Measurements from ENCODE around the gene NACC2.
"Not testable (repeated sequence)": the region's sequence is repeated elsewhere in the genome, so short reads cannot be mapped to it uniquely, and the experiment has no call there.

Gene NACC2

GRCh38 chr9:136062657-136063439 lies 32.2 kb downstream of the NACC2 start:
- Histone ChIP-seq H3K4me2 (ENCODE audit: low read length) (no peak overlapping the region), H3K4me1 (ENCODE audit: control insufficient read depth, insufficient read depth, low read length) (peaks cover 13% of the 10 kb centered on the region), H3K9ac (ENCODE audit: low read depth, low read length) (no peak overlapping the region), H3K27me3 (ENCODE audit: control insufficient read depth, insufficient read depth, low read length) (no peaks in the 10 kb centered on the region), H3K36me3 (ENCODE audit: insufficient read depth, low read length) (no peaks in the 10 kb centered on the region), H3K4me3 (ENCODE audit: low read length) (no peak overlapping the region), H3K9me3 (replicated peaks; ENCODE audit: low read length) (no peaks in the 10 kb centered on the region)

- not testable (repeated sequence) for H3K9me3 ChIP-seq (replicated peaks; ENCODE audit: low read length); H3K4me2 ChIP-seq (ENCODE audit: low read length); H3K27me3 ChIP-seq (ENCODE audit: control insufficient read depth, insufficient read depth, low read length); H3K4me3 ChIP-seq (ENCODE audit: low read length); H3K36me3 ChIP-seq (ENCODE audit: insufficient read depth, low read length); H3K9ac ChIP-seq (ENCODE audit: low read depth, low read length)
- H3K4me1 ChIP-seq (ENCODE audit: control insufficient read depth, insufficient read depth, low read length), result peaks cover 13% of the 10 kb centered on the region
These were observed 33.2 kb downstream of the NACC2 start for GRCh38 chr9:136061916-136062315.

- H3K27me3 ChIP-seq (ENCODE audit: control insufficient read depth, insufficient read depth, low read length), result no peaks in the 10 kb centered on the region
- no peaks in the 10 kb centered on the region for H3K9me3 ChIP-seq (replicated peaks; ENCODE audit: low read length)
- no peak overlapping the region for H3K4me2 ChIP-seq (ENCODE audit: low read length)
- H3K9ac ChIP-seq (ENCODE audit: low read depth, low read length), result no peak overlapping the region
- no peaks in the 10 kb centered on the region for H3K36me3 ChIP-seq (ENCODE audit: insufficient read depth, low read length)
- H3K4me3 ChIP-seq (ENCODE audit: low read length), result no peak overlapping the region
- peaks cover 13% of the 10 kb centered on the region for H3K4me1 ChIP-seq (ENCODE audit: control insufficient read depth, insufficient read depth, low read length)
These were observed 33.7 kb downstream of the NACC2 start for GRCh38 chr9:136061405-136061804.

GRCh38 chr9:136060671-136061371 lies 34.3 kb downstream of the NACC2 start:
- Histone ChIP-seq H3K4me2 (ENCODE audit: low read length) (no peak overlapping the region), H3K9me3 (replicated peaks; ENCODE audit: low read length) (no peaks in the 10 kb centered on the region), H3K27me3 (ENCODE audit: control insufficient read depth, insufficient read depth, low read length) (no peaks in the 10 kb centered on the region), H3K4me3 (ENCODE audit: low read length) (no peak overlapping the region), H3K36me3 (ENCODE audit: insufficient read depth, low read length) (no peaks in the 10 kb centered on the region), H3K4me1 (ENCODE audit: control insufficient read depth, insufficient read depth, low read length) (peaks cover 13% of the 10 kb centered on the region), H3K9ac (ENCODE audit: low read depth, low read length) (no peak overlapping the region)

DNA sequence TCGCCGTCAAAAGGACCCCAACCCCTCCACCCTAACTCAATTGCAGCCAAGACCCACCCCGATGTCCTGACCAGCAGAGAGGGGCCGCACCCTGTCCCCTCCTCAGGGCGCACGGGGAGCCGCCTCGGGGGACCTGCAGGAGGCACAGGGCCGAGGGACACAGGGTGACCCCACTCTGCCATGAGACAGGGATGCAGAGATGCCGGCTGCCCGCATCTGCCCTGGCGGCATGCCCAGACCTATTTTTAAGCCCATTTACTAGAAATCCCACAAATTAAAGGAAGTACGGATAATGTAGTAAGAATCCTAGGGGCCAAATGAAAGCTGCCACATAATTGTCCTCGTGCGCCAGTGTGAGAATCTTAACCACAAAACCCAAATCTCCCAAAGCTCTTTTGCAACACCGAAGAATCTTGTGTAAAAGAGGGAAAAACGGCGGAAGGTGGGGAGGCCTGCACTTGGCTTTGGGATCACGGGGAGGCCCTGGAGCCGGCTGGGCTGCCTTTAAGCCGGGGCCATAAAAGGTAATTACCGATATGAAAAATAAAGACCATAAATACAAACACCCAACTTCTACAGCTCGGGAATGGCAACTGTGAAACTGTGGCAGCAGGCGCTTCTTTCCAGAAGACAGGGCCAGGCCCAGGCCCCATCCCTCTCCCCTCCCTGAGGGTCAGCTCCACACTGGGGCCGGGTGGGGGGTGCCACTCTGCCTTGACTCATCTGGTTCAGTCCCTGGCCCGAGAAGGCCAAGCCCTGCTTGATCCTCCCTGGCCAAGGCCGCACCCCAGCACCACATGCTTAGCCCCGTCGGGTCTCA lies 35.0 kb downstream of the NACC2 start:
- H3K4me1 ChIP-seq (ENCODE audit: control insufficient read depth, insufficient read depth, low read length), result peaks cover 13% of the 10 kb centered on the region
- peak overlapping the region; percentile 3 for H3K9ac ChIP-seq (ENCODE audit: low read depth, low read length)
- no peaks in the 10 kb centered on the region for H3K27me3 ChIP-seq (ENCODE audit: control insufficient read depth, insufficient read depth, low read length)
- H3K9me3 ChIP-seq (replicated peaks; ENCODE audit: low read length), result no peaks in the 10 kb centered on the region
- H3K4me2 ChIP-seq (ENCODE audit: low read length), result no peak overlapping the region
- H3K36me3 ChIP-seq (ENCODE audit: insufficient read depth, low read length), result no peaks in the 10 kb centered on the region
- H3K4me3 ChIP-seq (ENCODE audit: low read length), result no peak overlapping the region

- no peaks in the 10 kb centered on the region for H3K9me3 ChIP-seq (replicated peaks; ENCODE audit: low read length)
- H3K4me1 ChIP-seq (ENCODE audit: control insufficient read depth, insufficient read depth, low read length), result peaks cover 14% of the 10 kb centered on the region
- peak overlapping the region; percentile 3 for H3K9ac ChIP-seq (ENCODE audit: low read depth, low read length)
These were observed 35.7 kb downstream of the NACC2 start for GRCh38 chr9:136059321-136059791.

GRCh38 chr9:136058801-136059302 lies 36.2 kb downstream of the NACC2 start:
- no peak overlapping the region for H3K4me2 ChIP-seq (ENCODE audit: low read length)
- H3K9me3 ChIP-seq (replicated peaks; ENCODE audit: low read length), result no peaks in the 10 kb centered on the region
- peaks cover 19% of the 10 kb centered on the region for H3K4me1 ChIP-seq (ENCODE audit: control insufficient read depth, insufficient read depth, low read length)
- no peaks in the 10 kb centered on the region for H3K36me3 ChIP-seq (ENCODE audit: insufficient read depth, low read length)
- no peak overlapping the region for H3K9ac ChIP-seq (ENCODE audit: low read depth, low read length)
- H3K27me3 ChIP-seq (ENCODE audit: control insufficient read depth, insufficient read depth, low read length), result no peaks in the 10 kb centered on the region
- no peak overlapping the region for H3K4me3 ChIP-seq (ENCODE audit: low read length)

More at GRCh38 chr9:136059321-136059791, 35.7 kb downstream of the NACC2 start:
- Histone ChIP-seq H3K4me2 (ENCODE audit: low read length) (no peak overlapping the region), H3K27me3 (ENCODE audit: control insufficient read depth, insufficient read depth, low read length) (no peaks in the 10 kb centered on the region), H3K4me3 (ENCODE audit: low read length) (no peak overlapping the region), H3K36me3 (ENCODE audit: insufficient read depth, low read length) (no peaks in the 10 kb centered on the region)

GRCh38 chr9:136058084-136058483 lies 37.0 kb downstream of the NACC2 start:
- H3K27me3 ChIP-seq (ENCODE audit: control insufficient read depth, insufficient read depth, low read length), result no peaks in the 10 kb centered on the region
- H3K4me1 ChIP-seq (ENCODE audit: control insufficient read depth, insufficient read depth, low read length), result peaks cover 27% of the 10 kb centered on the region
- no peaks in the 10 kb centered on the region for H3K36me3 ChIP-seq (ENCODE audit: insufficient read depth, low read length)

GRCh38 chr9:136057236-136058081 lies 37.6 kb downstream of the NACC2 start:
- Histone ChIP-seq H3K9ac (ENCODE audit: low read depth, low read length) (no peak overlapping the region), H3K27me3 (ENCODE audit: control insufficient read depth, insufficient read depth, low read length) (no peaks in the 10 kb centered on the region), H3K4me1 (ENCODE audit: control insufficient read depth, insufficient read depth, low read length) (peaks cover 33% of the 10 kb centered on the region), H3K4me2 (ENCODE audit: low read length) (no peak overlapping the region), H3K36me3 (ENCODE audit: insufficient read depth, low read length) (no peaks in the 10 kb centered on the region), H3K4me3 (ENCODE audit: low read length) (no peak overlapping the region), H3K9me3 (replicated peaks; ENCODE audit: low read length) (no peaks in the 10 kb centered on the region)

More at GRCh38 chr9:136058084-136058483, 37.0 kb downstream of the NACC2 start:
- no peak overlapping the region for H3K9ac ChIP-seq (ENCODE audit: low read depth, low read length)
- H3K9me3 ChIP-seq (replicated peaks; ENCODE audit: low read length), result no peaks in the 10 kb centered on the region
- H3K4me3 ChIP-seq (ENCODE audit: low read length), result no peak overlapping the region
- H3K4me2 ChIP-seq (ENCODE audit: low read length), result no peak overlapping the region

GRCh38 chr9:136056546-136057235 lies 38.4 kb downstream of the NACC2 start:
- Histone ChIP-seq H3K36me3 (ENCODE audit: insufficient read depth, low read length) (no peaks in the 10 kb centered on the region), H3K9ac (ENCODE audit: low read depth, low read length) (no peak overlapping the region), H3K4me3 (ENCODE audit: low read length) (no peak overlapping the region), H3K27me3 (ENCODE audit: control insufficient read depth, insufficient read depth, low read length) (no peaks in the 10 kb centered on the region), H3K4me1 (ENCODE audit: control insufficient read depth, insufficient read depth, low read length) (peaks cover 35% of the 10 kb centered on the region), H3K4me2 (ENCODE audit: low read length) (no peak overlapping the region), H3K9me3 (replicated peaks; ENCODE audit: low read length) (no peaks in the 10 kb centered on the region)
